GM21723 (cell line): ENCODE data around the gene MRPS23.

ENCODE experiments used
- ATAC-seq: cut with Tn5 transposase; IDR thresholded peaks from one replicate; pipeline ENCODE4 v1.9.1; 2021; ENCODE audit warnings: mild to moderate bottlenecking, moderate library complexity; ENCODE audit not compliant: unreplicated experiment

MRPS23 gene

DNA sequence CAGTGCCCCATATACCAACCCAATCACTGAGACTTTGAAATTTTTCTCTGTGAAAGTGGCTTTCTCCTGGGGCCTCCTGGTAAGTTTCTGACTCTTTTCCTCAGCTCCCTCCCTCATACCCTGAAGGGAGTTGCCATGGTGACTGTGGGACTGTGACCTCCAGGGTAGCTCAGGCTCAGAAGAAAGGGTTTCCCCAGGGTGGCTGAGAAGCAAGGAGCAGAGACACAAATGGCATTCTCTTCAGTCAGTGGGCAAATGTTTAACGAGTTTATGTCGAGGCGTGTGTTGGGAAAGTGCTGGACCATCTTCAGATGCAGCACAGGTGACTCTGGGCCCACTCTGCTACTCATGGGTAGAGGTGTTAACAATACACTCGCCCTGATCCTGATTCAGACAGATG is 46.8 kb downstream of the MRPS23 start:
- no peak for ATAC-seq

- ATAC-seq, result no peak
These were observed 48.7 kb downstream of the MRPS23 start for GRCh38 chr17:57801044-57801711.

- no peak for ATAC-seq
These were observed 55.0 kb downstream of the MRPS23 start for GRCh38 chr17:57794841-57795240.

DNA sequence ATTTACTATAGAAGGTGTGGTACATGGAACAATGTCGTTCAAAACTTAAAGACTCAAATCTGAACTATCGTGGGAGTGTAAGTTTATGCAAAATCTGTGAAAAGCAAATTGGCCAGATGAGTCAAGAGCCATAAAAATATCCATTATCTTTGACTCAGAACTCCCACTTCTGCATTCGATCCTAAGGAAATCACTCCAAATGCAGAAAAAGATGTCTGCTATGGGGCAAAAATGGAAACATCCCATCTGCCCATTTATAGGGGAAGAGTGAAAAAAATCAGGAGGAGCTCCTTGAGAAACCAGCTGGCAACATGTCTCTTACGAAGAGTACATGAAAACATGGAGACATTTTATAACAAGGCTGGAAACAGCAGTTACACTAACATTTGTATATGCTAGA is 61.1 kb downstream of the MRPS23 start:
- ATAC-seq, result no peak

- no peak for ATAC-seq
These were observed 64.8 kb downstream of the MRPS23 start for GRCh38 chr17:57785022-57785421.
